ENCODE data around the gene ZNF222.

The ZNF222 gene

DNA sequence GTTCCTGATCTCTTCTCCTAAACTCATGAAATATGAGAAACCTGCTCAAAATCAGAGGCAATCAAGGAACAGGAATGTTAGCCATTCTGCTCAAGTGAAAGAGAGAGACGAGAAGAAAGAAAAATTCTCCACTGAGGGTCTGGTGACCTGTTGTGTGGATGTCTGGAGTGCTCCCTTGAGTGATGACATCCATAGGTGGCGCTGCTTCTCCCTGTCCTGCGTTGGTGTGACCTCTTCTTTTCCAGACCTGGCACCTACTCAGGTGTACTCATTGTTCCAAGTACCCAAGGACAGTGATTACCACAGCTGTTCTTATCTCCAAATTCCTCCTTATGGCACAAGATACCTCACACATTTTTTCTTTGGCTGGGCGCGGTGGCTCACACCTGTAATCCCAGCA is 30.7 kb downstream of the ZNF222 start:
- no peak for FAIRE-seq

DNA sequence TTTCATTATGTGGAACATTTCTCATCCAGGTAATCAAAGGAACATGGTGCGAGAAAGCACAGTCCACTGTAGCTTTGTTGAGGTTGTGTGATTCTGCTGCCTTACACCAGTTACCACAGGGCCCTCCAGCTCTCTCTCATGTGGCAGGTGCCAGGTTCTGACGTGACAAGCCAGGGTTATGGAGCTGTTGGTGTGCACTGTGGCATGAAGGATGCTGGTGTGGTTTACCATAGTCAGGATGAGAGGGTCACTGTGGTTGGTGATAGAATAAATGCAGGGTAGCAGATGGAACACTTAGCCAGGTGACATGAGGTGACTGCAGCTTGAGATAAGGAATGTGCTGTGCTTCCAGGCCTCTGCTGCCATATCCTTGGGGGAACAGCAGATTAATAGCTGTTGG is 34.0 kb downstream of the ZNF222 start:
- FAIRE-seq, result no peak

DNA sequence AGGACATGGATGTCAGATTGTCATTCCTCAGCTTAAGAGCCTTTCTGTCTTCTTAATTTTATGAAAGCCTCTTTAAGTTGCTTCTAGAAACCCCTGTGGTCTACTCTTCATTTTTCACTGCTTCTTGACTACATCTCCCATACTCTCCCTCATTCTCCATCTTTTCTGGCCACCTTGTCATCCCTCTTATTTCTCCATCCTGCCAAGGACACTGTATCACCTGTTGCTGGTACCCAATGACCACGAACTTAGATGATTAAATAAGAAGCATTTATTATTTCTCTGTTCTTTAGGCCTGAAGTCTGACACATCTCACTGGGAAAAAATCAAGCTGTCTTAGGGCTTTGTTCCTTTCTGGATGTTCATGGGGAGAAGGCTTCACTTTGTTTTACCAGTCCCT is 35.9 kb downstream of the ZNF222 start:
- FAIRE-seq, result no peak

DNA sequence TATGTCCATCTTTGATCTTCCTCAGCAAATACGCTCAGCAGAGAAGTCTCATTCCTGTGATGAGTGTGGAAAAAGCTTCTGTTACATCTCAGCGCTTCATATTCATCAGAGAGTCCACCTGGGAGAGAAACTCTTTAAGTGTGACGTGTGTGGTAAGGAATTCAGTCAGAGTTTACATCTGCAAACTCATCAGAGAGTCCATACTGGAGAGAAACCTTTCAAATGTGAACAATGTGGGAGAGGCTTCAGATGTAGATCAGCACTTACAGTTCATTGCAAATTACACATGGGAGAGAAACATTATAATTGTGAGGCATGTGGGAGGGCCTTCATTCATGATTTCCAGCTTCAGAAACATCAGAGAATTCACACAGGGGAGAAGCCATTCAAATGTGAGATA is 41.1 kb downstream of the ZNF222 start:
- no peak for FAIRE-seq

DNA sequence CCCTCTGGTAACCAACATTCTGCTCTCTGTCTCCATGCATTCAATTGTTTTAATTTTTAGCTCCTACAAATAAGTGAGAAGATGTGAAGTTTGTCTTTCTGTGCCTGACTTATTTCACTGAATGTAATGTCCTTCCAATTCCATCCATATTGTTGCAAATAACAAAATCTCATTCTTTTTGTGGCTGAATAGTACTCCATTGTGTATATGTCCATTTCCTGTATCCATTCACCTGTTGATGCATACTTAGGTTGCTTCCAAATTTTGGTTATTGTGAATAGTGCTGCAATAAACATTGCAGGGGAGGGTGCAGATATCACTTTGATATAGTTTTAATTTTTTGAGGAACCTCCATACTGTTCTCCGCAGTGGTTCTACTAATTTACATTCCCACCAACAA is 44.2 kb downstream of the ZNF222 start:
- no peak for FAIRE-seq

DNA sequence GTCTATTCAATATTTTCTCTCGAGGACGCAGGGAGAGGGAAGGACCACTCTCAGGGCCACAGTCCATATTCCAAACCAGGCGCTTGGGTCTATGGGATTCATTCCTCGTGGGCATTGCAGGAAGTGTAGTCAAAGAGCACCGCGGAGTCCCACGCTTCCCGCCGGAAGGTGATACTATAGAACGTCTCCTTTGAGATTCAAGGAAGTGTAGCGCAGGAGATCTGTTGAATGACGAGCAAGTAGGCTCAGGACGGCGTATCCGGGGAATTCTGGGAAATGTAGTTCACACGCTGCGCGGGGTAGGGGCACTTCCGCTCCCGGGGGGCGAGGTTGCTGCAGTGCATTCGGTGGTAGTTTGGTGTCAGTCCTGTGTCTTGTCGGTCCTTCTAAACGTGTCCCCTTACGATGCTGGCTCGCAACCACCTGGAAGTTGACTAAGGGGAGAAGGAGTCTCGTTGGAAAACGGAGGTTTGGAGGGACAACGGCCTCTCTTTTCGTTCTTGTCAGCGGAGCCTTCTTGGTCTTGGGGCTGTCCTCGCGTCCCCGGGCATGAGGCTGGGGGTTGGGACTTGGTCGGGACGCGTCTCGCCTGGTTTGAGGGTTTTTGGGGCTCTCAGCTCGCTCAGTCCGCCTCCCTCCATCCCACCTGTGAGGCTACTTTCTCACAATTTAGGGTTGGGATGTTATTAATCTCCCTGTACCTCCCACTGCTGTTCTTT is 46.8 kb downstream of the ZNF222 start, which contains the start of gene ZNF284:
Gene ZNF284 (plus strand): TSS at position 336 of the 719 bp plus-strand sequence. CDS start 4,231 bp downstream, outside the sequence.
- no peak for FAIRE-seq

DNA sequence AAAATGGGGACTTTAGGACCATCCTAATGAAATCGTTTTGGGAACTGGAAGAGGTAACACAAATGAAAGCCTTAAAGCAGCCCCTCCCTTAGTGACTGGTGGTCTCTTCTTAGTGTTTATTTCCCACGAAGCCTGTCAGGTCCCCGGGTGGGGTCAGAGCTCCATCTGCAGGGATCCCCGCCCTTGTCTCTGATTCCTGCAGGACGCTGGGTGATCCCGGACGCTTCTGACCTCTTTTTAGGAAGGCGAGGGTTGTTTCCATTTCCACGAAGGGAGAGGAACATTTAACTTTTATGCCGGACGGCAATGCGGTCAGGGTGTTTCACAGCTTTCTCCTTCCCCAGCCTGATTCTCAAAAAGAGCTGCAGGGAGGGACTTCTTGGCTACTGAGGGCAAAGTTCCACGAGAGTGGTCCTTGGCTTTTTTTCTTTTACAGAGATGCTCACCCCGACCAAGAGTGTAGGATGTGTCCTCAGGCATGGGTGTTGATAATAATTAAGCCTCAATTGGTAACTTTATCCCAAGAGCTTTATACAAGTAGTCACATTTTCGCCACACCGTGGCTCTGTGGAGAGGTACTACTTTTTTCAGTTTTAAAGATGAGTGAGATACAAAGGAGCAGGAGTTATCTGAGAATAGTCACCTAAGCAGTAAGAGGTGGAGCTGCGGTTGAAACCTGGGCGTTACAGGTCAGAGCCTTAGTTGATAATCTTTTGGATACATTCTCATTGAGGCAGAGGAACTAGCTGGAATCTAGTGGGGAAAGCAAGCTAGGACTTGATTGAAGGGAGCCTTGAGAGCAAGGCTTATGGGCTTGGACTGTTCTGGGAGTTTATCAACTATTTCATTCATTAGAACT is 47.6 kb downstream of the ZNF222 start:
- FAIRE-seq, result no peak

DNA sequence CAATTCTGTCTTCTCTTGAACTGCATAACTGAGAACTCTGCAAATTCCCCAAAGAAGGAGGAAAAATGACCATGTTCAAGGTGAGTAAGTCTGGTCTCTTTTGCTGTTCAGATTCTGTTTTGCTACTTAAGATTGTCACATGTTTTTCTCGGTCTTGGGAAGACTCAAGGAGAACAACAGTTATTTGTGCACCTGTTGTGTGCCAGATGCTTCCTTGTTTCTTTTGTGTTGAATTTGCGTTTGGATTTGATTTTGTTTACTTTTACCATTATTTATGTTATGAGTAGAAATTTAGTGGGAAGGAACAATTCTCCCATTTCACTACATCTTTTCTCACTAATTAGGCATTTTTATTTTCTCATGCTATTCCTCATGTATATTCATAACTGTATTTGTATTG is 51.1 kb downstream of the ZNF222 start:
- no peak for FAIRE-seq
